Measurements from ENCODE around the gene RHBDD1.
A peak's percentile ranks its signal among the peaks of the same experiment; 100 is the strongest.

Gene RHBDD1

DNA sequence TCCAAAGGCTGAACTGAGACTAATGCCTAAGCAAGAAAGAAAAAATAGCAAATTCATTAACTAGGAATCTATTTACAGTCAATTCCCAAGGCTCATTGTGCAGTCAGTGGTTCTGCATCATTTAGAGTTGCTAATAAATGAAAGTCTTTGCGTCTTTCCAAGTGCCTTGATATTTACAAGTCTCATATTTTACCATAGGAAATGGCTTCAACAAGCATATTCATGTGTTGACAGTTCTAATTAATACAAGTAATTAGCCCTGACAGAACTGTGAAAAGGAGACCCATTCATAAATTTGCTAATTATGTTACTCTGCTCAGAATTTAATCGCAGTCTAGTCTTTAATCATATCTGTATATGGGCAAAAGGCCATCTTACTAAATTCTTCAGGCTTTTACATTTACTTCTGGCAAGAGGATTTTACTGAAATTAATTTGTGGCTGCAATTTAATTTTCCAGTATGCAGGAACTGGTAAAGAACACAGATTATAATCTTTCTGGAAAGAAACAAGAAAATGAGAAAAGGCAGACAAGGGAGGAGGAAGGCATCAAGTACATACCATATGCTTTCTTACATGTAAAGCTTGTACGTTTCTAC lies 126.4 kb downstream of the RHBDD1 start:
- DNase-seq, result no peak
- in situ Hi-C loops (cut with MboI; ENCODE audit: low pct_unique_long_range_greater_than_20kb, low sequenced_read_pairs), result no loop called here

DNA sequence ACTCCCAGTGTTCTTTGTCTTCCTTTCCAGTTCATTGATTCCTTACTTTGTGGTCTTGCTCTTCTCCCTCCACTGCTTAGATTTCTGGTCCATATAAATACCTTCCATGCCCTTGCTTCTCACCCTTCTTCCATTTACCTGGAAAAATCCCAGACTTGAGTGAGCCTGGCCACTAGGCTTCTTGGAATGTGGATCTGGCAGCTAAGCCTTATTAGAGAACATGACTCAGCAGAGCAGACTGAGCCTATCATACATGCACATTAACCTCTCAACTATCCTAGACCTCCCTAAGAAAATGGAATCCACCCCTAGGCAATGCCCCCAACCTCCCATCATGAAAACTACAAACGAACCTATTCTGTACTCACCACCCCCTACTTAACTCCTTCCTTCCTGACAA lies 127.7 kb downstream of the RHBDD1 start:
- in situ Hi-C loops (cut with MboI; ENCODE audit: low pct_unique_long_range_greater_than_20kb, low sequenced_read_pairs), result no loop called here

DNA sequence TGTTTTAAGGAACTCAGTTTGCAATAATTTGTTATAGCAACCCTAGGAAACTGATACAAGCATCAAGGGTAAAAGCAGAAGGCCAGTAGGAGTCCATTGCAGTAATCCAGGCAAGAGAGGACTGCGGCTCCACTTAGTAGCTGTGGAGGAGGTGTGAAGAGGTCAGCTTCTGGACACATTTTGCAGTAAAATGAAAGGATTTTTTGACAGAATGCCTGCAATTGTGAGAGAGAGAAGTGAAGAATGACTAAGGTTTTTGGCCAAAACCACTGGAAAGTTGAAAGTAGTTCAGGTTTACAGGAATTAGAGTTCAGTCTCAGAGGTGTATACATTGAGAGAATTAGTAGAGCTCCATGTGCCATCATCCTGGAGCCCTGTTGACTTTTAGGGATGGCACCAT lies 129.5 kb downstream of the RHBDD1 start:
- in situ Hi-C loops (cut with MboI; ENCODE audit: low pct_unique_long_range_greater_than_20kb, low sequenced_read_pairs), result no loop called here
- no peak for DNase-seq

More for the DNA sequence above, 127.7 kb downstream of the RHBDD1 start:
- no peak for DNase-seq

- DNase-seq, result no peak
- in situ Hi-C loops (cut with MboI; ENCODE audit: low pct_unique_long_range_greater_than_20kb, low sequenced_read_pairs), result no loop called here
These were observed 133.7 kb downstream of the RHBDD1 start for GRCh38 chr2:226969417-226970080.

DNA sequence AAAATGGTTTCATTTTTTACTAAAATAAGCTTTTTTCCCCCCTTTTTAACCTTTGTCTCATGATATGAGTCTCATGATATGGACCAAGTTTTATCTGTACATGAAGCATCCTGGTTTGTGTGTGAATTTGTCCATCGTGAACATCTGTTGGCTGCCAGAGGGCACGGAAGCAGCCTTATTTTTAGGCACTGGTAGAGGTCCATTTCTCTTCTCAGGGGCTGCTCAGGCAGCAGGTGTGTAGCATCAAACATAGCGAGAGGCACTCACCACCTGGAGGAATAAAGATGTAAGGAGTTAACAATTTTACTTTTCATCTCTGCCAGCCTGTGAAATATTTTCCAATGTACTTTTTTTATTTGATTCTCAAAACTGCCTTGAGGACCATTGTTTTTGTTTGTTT lies 134.5 kb downstream of the RHBDD1 start:
- in situ Hi-C loops (cut with MboI; ENCODE audit: low pct_unique_long_range_greater_than_20kb, low sequenced_read_pairs), result no loop called here
- no peak for DNase-seq

DNA sequence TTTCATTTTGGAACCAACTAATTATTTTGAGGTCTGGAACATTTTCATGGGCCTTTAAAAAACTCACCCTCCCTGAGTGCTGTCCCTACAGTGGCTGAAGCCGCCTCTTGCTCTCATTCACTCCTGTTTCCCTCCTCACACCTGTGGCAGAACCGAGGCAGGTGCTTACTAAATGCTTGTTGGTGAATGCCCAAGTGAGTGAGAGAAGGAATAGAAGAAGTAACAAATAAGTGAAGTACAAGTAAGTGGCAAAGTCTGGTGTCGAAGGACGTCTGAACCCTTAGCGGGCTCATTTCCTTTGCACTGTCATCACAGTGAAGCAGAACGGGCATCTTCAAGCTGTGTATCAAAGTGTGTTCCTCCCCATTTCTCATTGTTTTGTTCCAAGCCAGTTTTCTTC lies 135.2 kb downstream of the RHBDD1 start:
- in situ Hi-C loops (cut with MboI; ENCODE audit: low pct_unique_long_range_greater_than_20kb, low sequenced_read_pairs), result no loop called here
- DNase-seq, result no peak

- in situ Hi-C loops (cut with MboI; ENCODE audit: low pct_unique_long_range_greater_than_20kb, low sequenced_read_pairs), result no loop called here
- DNase-seq, result no peak
These were observed 135.9 kb downstream of the RHBDD1 start for GRCh38 chr2:226971770-226972169.

DNA sequence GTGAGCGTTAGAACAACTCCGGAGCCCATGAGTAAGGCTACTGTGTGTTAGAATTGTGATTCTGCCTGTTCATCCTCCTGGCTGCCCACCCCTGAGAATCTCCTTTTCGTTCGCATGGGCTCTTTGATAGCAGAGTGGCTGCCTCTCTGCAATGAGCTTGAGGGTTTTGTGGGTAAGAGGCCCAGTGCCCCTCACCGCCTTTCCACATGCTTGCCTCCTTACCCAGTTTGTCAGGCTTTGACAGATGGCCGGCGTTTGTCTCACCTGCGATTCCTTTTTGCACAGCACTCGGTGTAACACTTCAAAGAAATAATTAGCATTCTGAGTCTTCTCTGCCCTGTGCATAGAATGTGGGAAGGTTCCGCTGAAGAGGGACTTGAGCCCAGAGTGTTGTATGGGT lies 138.0 kb downstream of the RHBDD1 start:
- in situ Hi-C loops (cut with MboI; ENCODE audit: low pct_unique_long_range_greater_than_20kb, low sequenced_read_pairs), result no loop called here
- DNase-seq, result no peak

DNA sequence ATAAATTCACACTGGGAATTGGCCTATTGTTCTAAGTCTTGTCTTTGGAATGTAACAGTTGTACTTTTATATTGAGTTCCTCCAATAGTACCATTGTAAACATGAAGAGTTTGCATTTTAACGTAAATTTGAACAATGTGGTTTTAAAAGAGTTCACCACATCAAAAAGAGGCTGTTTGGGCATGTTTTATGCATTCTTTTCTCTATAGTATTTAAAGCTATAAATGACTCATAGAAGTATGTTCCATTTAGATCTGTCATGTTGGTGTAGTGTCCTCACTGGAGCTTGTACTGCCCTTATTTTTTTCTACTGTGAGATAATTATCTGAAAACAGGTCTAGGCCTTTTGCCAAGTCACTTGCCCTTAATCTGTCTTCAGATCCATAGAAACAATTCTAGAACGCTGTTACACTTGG lies 141.9 kb downstream of the RHBDD1 start:
- DNase-seq, result no peak

DNA sequence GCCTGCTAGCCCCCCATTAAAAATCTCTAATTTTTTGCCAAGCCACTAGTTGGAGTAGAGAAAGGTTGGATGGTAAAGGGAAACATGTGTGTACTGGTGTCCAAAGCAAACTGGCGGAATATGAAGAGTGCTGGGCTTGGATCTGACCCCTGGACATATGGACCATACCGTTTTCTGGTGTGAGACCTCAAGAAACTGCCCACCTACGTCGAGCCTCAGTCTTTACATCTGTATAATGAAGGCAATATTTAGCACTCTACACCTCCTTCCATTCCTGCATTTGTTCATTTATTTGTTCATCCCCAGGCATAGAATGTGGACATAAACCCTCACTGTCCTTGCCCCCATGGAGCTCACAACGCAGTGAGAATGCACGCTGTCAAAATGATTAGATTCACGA lies 142.4 kb downstream of the RHBDD1 start:
- in situ Hi-C loops (cut with MboI; ENCODE audit: low pct_unique_long_range_greater_than_20kb, low sequenced_read_pairs), result no loop called here

More for the DNA sequence above, 141.9 kb downstream of the RHBDD1 start:
- in situ Hi-C loops (cut with MboI; ENCODE audit: low pct_unique_long_range_greater_than_20kb, low sequenced_read_pairs), result no loop called here

GRCh38 chr2:226979004-226979403 lies 143.2 kb downstream of the RHBDD1 start:
- DNase-seq, result no peak
- in situ Hi-C loops (cut with MboI; ENCODE audit: low pct_unique_long_range_greater_than_20kb, low sequenced_read_pairs), result no loop called here

More for the DNA sequence above, 142.4 kb downstream of the RHBDD1 start:
- no peak for DNase-seq

DNA sequence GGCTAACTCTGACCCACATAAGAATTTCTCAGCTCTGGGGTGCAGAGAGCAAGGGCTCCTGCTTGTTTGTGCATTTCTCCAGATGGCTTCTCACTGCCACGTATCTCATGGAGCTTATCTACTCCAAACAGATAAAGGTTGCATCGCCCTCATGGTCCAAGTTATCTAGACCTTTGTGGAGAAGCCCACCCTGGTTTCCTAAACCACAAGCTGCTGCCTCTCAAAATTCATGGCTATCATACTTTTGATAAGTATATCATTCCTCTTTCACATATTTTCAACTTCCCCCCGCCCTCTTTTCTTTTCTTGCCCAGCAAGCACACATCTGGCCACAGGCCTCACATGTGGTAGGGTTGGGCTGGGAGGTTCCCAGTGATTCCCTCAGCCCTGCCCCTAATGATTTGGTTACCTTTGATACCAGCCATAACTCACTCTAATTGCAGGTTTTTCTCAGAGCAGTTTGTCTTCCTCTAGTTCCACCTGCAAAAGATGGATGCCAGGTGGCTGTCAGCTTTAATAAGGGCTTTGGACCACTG lies 146.0 kb downstream of the RHBDD1 start:
- no peak for DNase-seq
- in situ Hi-C loops (cut with MboI; ENCODE audit: low pct_unique_long_range_greater_than_20kb, low sequenced_read_pairs), result no loop called here

- no peak for DNase-seq
- in situ Hi-C loops (cut with MboI; ENCODE audit: low pct_unique_long_range_greater_than_20kb, low sequenced_read_pairs), result no loop called here
These were observed 148.3 kb downstream of the RHBDD1 start for GRCh38 chr2:226983895-226984749.

- in situ Hi-C loops (cut with MboI; ENCODE audit: low pct_unique_long_range_greater_than_20kb, low sequenced_read_pairs), result no loop called here
- peak; percentile 48 for DNase-seq
These were observed 149.1 kb downstream of the RHBDD1 start for GRCh38 chr2:226984750-226985582.

DNA sequence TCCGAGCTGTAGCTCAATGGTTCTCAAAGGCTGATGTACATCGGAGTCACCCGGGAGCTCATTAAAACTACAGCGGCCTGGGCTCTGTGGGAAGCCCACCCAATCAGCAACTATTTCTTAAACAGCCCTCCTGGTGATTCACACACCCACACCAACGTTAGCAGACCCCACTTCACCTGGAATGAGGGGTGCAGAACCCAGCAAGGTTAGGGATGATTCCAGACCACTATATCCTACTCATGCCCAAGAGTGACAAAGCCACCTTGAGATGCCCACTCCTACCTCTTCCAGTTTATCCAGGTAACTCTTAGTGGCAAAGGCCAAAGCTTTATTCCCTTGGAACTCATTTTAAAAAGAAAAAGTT lies 149.7 kb downstream of the RHBDD1 start:
- in situ Hi-C loops (cut with MboI; ENCODE audit: low pct_unique_long_range_greater_than_20kb, low sequenced_read_pairs), result no loop called here
- no peak for DNase-seq

GRCh38 chr2:226991663-226992062 lies 155.8 kb downstream of the RHBDD1 start:
- DNase-seq, result no peak
- in situ Hi-C loops (cut with MboI; ENCODE audit: low pct_unique_long_range_greater_than_20kb, low sequenced_read_pairs), result no loop called here

DNA sequence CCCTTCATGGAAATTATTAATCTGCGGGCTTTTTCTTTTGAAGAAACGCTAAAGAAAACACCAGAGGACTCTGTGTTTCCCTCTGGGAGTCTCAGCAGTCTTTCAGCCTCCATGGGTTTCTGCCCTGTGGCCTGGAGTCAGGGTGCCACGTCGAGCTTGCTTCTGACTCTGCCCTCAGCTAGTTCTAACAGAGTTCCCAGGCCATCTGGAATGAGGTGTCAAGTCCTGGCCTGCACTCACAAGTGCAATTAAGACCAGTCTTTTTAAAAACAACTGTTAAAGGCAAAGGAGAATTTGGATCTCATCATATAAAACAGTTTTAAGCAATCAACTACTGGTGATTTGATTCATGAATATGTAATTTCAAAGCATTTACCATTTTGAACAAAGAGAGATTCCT lies 157.3 kb downstream of the RHBDD1 start:
- in situ Hi-C loops (cut with MboI; ENCODE audit: low pct_unique_long_range_greater_than_20kb, low sequenced_read_pairs), result no loop called here
- no peak for DNase-seq

DNA sequence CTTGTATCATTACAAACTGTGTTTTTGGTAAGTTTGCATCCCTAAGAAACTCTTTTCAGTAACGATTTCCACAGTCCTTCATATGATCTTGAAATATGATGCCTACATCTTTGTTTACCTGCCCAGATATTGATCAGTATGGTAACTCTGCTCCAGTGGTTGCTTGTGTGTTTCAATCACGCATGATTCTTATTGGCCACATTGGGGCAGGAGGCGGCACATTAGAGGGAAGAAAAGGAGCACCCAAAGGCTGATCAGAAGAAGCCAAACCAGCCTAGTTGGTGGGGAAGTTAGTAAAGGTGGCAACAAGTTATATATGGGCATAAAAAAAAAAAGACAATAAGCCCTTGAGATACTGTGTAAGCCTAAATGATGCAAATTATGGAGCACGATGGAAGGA lies 158.9 kb downstream of the RHBDD1 start:
- DNase-seq, result peak; percentile 8
- in situ Hi-C loops (cut with MboI; ENCODE audit: low pct_unique_long_range_greater_than_20kb, low sequenced_read_pairs), result no loop called here

DNA sequence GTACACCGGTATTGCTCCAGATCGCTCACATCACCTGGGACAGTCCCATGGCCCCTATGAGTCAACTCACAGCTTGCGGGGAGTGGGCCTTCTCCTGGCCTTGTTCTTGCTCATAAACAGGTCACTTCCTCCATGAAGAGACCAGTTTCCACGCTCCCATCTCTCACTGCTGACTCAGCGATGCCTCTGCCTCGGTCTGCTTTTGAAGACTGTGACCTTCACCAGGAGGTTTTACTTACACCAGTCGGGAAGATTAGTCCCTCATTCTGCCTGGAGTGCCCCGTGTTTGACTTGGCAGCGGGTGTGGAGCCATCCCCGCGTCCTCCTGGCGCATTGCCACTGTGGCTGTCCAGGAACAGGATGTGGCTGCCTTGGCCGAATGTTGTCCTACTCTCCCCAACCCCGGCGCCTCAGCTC lies 159.8 kb downstream of the RHBDD1 start:
- in situ Hi-C loops (cut with MboI; ENCODE audit: low pct_unique_long_range_greater_than_20kb, low sequenced_read_pairs), result no loop called here
- DNase-seq, result no peak
